Left renal pelvis (tissue), 4 donors: ENCODE results near the gene HTT-AS. TPM values are rescaled to one million over a fixed set of nuclear protein-coding genes. Genes with fewer than 3 reads are reported as not detected.

Source experiments
- DNase-seq, 4 donors: peaks; one replicate each; pipeline ENCODE4 v3.0.0-alpha.2; 2013; ENCODE audit warnings: low read depth in 4 of 4, low spot score in 3 of 4
- polyA plus RNA-seq, 4 donors: library from polyadenylated mRNA; unstranded; fragments of 120-200 nt; gene quantifications; one replicate each; pipeline ENCODE4 v1.2.1, GENCODE V29; 2013; ENCODE audit not compliant: insufficient read length in 4 of 4

The HTT-AS gene
- polyA plus RNA-seq, 4 donors: not detected

GRCh38 chr4:3091464-3091863, 17.1 kb upstream of the HTT-AS start:
- DNase-seq: no peak

- no peak for DNase-seq
Observed at GRCh38 chr4:3087115-3087797, 12.9 kb upstream of the HTT-AS start.

- no peak for DNase-seq
Observed at GRCh38 chr4:3085948-3086670, 11.8 kb upstream of the HTT-AS start.

- DNase-seq: no peak
Observed at GRCh38 chr4:3083732-3084131, 9.4 kb upstream of the HTT-AS start.

- no peak for DNase-seq
Observed at GRCh38 chr4:3082925-3083515, 8.7 kb upstream of the HTT-AS start.

- DNase-seq: no peak
Observed at GRCh38 chr4:3079694-3080123, 5.4 kb upstream of the HTT-AS start.

- DNase-seq: no peak
Observed at GRCh38 chr4:3077796-3078195, 3.5 kb upstream of the HTT-AS start.

- no peak for DNase-seq
Observed at GRCh38 chr4:3075652-3075981, 1.3 kb upstream of the HTT-AS start.

GRCh38 chr4:3074846-3075651, 711 bp upstream of the HTT-AS start:
- DNase-seq: peak; percentile 36 to 71 (median 58)

- DNase-seq: no peak
Observed at GRCh38 chr4:3073158-3074077, 920 bp downstream of the HTT-AS start.

- DNase-seq: no peak
Observed at GRCh38 chr4:3071811-3072210, 2.5 kb downstream of the HTT-AS start.

- DNase-seq: no peak
Observed at GRCh38 chr4:3070709-3071500, 3.4 kb downstream of the HTT-AS start.

- no peak for DNase-seq
Observed at GRCh38 chr4:3069661-3070199, 4.6 kb downstream of the HTT-AS start.

- no peak for DNase-seq
Observed at GRCh38 chr4:3067473-3068001, 6.8 kb downstream of the HTT-AS start.

- no peak for DNase-seq
Observed at GRCh38 chr4:3066836-3067400, 7.4 kb downstream of the HTT-AS start.

- no peak for DNase-seq
Observed at GRCh38 chr4:3065551-3065950, 8.8 kb downstream of the HTT-AS start.

- no peak for DNase-seq
Observed at GRCh38 chr4:3062471-3062870, 11.9 kb downstream of the HTT-AS start.

- no peak for DNase-seq
Observed at GRCh38 chr4:3060946-3061345, 13.4 kb downstream of the HTT-AS start.
